Activated CD4-positive, alpha-beta T cell treated with anti-CD3 and anti-CD28 coated beads, Interleukin-2, amount 50 U/mL, for 4 hours (primary cell): ENCODE measurements around the gene SLC25A25.

Experiments used
- DNase-seq, 2 experiments: peaks; one replicate each; pipeline ENCODE4 v3.0.0-alpha.2; 2020

SLC25A25 gene

DNA sequence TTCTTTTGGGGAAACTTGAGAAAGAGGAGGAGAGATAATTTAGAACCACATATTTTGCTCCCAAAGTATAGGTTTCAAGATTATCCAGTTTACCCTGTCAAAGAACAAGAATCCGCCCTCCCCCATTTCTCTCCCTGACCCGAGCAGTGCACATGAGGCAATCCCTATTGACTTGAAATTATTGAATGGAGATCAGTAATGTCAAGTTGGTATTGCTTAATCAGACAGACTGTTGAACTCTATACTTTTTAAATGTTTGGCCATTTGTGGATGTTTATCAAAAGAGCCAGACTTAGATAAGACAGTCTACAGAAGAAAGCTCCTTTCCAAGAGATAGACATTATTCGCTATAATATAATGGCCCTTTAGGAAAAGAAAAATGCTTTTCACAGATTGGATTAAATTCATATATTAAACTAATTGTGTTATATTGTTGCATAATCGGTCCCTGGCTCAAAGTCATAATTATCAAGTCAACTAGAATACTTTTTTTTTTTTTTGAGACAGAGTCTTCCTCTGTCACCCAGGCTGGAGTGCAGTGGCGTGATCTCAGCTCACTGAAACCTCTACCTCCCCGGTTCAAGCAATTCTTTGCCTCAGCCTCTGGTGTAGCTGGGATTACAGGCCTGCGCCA, 5.3 kb downstream of the SLC25A25 start:
- DNase-seq, result no peak

GRCh38 chr9:128077847-128078503, 9.9 kb downstream of the SLC25A25 start:
- no peak for DNase-seq

GRCh38 chr9:128078504-128079434, 10.7 kb downstream of the SLC25A25 start:
- no peak for DNase-seq

DNA sequence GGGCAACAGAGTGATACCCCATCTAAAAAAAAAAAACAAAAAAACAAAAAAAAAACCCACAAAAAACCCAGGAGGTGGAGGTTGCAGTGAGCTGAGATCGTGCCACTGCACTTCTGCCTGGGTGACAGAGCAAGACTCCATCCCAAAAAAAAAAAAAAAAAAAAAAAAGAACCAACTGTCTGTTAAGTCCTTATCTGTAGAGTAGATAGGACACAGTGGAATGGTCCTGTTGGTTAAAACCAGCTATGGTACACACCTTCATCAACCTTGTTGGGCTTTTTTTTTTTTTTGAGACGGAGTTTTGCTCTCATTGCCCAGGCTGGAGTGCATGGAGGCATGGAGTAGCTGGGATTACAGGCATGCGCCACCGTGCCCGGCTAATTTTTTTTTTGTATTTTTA, 12.2 kb downstream of the SLC25A25 start:
- DNase-seq, result no peak

DNA sequence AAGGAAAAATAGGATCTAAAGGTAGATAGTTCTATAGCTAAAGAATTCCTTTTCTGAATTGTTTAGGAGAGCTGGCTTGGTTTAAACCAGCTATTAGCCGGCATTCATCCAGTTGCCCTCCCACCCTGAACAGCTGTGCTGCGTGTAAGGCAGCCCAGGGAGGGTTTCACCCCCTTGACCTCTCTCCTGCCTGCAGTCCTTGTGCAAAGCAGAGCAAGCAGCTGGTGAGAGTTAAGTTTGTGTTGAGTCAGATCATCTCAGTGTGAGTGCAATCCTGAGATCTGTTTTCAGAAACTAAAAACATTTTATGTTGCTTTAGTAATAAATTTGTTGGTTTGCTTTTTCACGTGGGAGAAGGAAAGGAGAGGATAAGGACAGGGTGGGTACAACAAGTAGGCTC, 13.0 kb downstream of the SLC25A25 start:
- DNase-seq, result no peak

DNA sequence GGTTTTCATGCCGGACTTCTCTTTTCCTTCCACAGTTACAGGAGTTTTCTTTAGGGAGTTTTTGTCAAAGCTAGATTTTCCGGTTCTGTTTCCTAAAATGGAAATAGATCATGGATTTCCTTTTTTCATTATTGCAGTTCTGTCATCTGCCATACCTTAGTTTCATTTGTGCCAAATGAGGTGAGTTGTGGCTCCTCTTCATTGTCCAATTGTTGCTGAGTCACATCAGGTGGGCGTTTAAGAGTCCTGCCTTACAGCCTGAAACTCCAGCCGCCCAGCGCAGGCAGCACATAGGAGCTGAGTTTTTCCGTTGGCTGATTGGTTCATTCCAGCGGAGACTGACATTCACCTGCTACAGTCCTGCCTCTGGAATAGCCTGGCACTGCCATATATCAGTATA, 14.1 kb downstream of the SLC25A25 start:
- DNase-seq, result no peak

- no peak for DNase-seq
Observed at GRCh38 chr9:128084746-128085145, 16.7 kb downstream of the SLC25A25 start.

- no peak for DNase-seq
Observed at GRCh38 chr9:128085943-128086342, 17.9 kb downstream of the SLC25A25 start.

DNA sequence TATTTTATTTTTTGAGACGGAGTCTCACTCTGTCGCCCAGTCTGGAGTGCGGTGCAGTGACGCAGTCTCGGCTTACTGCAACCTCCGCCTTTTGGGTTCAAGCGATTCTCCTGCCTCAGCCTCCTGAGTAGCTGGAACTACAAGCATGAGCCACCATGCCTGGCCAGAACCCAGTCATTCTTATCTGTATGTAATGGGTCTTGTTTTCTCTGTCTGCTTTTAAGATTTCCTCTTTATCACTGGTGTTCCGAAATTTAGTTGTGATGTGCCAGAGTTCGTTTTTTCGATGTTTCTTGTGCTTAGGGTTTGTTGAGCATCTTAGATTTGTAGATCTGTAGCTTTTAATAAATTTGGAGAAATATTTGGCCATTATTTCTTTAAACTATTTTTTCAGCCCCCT, 19.2 kb downstream of the SLC25A25 start:
- no peak for DNase-seq

- no peak for DNase-seq
Observed at GRCh38 chr9:128088253-128088945, 20.4 kb downstream of the SLC25A25 start.

GRCh38 chr9:128089299-128089698, 21.3 kb downstream of the SLC25A25 start:
- DNase-seq, result no peak

DNA sequence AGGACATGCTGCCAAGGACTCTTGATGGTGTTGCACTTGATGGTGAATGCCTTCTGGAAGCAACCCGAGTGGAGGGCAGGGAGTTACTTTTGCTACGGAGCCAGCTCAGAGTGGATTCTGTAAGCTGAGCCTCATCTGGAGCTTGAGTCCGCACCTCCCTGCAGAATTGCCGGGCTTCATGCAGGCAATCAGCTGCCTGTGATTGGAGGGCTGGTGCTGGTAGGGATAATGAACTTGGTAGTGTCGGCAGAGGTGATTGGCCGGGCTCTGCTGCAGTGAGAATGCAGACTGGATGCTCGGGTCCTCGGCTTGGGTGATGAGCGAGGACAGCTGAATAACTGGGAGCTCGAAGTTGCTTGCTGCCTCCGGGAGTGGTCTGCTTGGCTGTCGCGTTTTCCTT, 23.1 kb downstream of the SLC25A25 start:
- no peak for DNase-seq

GRCh38 chr9:128091571-128091970, 23.5 kb downstream of the SLC25A25 start:
- DNase-seq, result no peak

- DNase-seq, result no peak
Observed at GRCh38 chr9:128092199-128092977, 24.4 kb downstream of the SLC25A25 start.

- DNase-seq, result no peak
Observed at GRCh38 chr9:128093011-128093410, 25.0 kb downstream of the SLC25A25 start.

- peak; percentile 77 for DNase-seq
Observed at GRCh38 chr9:128094166-128094949, 26.3 kb downstream of the SLC25A25 start.

- no peak for DNase-seq
Observed at GRCh38 chr9:128094950-128095544, 27.0 kb downstream of the SLC25A25 start.

- DNase-seq, result no peak
Observed at GRCh38 chr9:128096616-128097536, 28.8 kb downstream of the SLC25A25 start.

- DNase-seq, result no peak
Observed at GRCh38 chr9:128097543-128098296, 29.7 kb downstream of the SLC25A25 start.
